GM23338 (cell line): ENCODE measurements around the gene ZSCAN4.

Source experiments
- CREB1 ChIP-seq: fragments of 250-450 bp; sonication (Bioruptor Pico); IDR thresholded peaks from 2 replicates; pipeline ENCODE4 v1.5.0; 2020; ENCODE audit warnings: low read depth, mild to moderate bottlenecking, moderate library complexity
- EZH2 ChIP-seq: fragments of 200-600 bp; sonication (generic); IDR thresholded peaks from one replicate; pipeline ENCODE4 v1.8.0; 2017; ENCODE audit warnings: antibody characterized with exemption, mild to moderate bottlenecking, low read depth; ENCODE audit not compliant: unreplicated experiment
- EZH2phosphoT487 ChIP-seq: fragments of 200-600 bp; sonication (generic); IDR thresholded peaks from one replicate; pipeline ENCODE4 v1.8.1; 2018; ENCODE audit warnings: antibody characterized with exemption; ENCODE audit not compliant: unreplicated experiment
- NANOG ChIP-seq: IDR thresholded peaks from 2 replicates; pipeline ENCODE4 v1.6.1; 2016; ENCODE audit warnings: antibody characterized with exemption, borderline replicate concordance
- POLR2AphosphoS5 ChIP-seq: IDR thresholded peaks from 2 replicates; pipeline ENCODE4 v1.6.1; 2016; ENCODE audit warnings: antibody characterized with exemption, low read depth
- TF ChIP-seq, protein P1 (sequence below), 2 experiments: fragments of 200-600 bp in 1 of 2; sonication (generic) in 1 of 2; conservative IDR thresholded peaks; 2 replicates each; pipeline versions ENCODE4 v1.5.1 to v1.6.1; 2016 to 2017; ENCODE audit warnings: antibody characterized with exemption in 2 of 2, low read depth in 2 of 2, mild to moderate bottlenecking in 2 of 2, moderate library complexity in 1 of 2
- TF ChIP-seq, protein P2 (sequence below): IDR thresholded peaks from one replicate; pipeline ENCODE4 v1.6.1; 2018; ENCODE audit warnings: antibody characterized with exemption; ENCODE audit not compliant: unreplicated experiment

DNA sequence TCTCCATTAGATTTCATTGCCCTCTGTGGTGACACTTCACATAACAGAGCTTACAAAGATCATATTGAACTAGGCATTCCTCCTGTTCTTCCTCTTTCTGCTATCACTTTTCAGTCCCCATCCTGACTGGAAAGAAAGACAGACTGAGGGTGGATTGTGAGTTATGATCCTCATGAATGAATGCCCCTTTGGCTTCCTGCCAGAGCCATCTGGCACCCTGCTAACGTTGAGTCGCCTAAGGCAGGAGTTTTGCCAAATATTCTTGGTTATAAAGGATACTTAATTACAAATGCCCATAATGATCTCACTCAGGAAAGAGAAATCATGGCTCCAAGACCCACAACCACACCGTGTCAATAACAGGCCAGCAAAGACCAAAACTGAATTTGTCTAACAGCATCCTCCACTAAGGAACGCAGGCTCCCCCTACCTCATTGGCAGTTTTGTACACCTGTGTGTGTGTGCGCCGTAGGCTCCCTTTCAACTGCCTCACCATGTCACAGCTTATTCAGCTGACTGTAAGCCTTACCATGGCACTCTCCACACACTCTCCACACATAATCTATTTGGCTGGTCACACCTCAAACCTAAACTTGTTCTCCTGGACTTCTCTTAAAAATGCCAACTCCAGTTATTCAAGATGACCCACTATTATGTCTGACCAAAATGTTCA lies 20.3 kb upstream of the ZSCAN4 start:
- TF ChIP-seq, protein P1, sequence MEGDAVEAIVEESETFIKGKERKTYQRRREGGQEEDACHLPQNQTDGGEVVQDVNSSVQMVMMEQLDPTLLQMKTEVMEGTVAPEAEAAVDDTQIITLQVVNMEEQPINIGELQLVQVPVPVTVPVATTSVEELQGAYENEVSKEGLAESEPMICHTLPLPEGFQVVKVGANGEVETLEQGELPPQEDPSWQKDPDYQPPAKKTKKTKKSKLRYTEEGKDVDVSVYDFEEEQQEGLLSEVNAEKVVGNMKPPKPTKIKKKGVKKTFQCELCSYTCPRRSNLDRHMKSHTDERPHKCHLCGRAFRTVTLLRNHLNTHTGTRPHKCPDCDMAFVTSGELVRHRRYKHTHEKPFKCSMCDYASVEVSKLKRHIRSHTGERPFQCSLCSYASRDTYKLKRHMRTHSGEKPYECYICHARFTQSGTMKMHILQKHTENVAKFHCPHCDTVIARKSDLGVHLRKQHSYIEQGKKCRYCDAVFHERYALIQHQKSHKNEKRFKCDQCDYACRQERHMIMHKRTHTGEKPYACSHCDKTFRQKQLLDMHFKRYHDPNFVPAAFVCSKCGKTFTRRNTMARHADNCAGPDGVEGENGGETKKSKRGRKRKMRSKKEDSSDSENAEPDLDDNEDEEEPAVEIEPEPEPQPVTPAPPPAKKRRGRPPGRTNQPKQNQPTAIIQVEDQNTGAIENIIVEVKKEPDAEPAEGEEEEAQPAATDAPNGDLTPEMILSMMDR (conservative IDR thresholded peaks at IDR 0.05; ENCODE audit: low read depth in 2 of 2): peak in 1 of 2 experiments; percentile 33; a peak in 1 of 4 replicates
- TF ChIP-seq EZH2phosphoT487: no peak
- no peak for TF ChIP-seq POLR2AphosphoS5
- no peak for TF ChIP-seq EZH2
- no peak for TF ChIP-seq NANOG
- TF ChIP-seq, protein P2, sequence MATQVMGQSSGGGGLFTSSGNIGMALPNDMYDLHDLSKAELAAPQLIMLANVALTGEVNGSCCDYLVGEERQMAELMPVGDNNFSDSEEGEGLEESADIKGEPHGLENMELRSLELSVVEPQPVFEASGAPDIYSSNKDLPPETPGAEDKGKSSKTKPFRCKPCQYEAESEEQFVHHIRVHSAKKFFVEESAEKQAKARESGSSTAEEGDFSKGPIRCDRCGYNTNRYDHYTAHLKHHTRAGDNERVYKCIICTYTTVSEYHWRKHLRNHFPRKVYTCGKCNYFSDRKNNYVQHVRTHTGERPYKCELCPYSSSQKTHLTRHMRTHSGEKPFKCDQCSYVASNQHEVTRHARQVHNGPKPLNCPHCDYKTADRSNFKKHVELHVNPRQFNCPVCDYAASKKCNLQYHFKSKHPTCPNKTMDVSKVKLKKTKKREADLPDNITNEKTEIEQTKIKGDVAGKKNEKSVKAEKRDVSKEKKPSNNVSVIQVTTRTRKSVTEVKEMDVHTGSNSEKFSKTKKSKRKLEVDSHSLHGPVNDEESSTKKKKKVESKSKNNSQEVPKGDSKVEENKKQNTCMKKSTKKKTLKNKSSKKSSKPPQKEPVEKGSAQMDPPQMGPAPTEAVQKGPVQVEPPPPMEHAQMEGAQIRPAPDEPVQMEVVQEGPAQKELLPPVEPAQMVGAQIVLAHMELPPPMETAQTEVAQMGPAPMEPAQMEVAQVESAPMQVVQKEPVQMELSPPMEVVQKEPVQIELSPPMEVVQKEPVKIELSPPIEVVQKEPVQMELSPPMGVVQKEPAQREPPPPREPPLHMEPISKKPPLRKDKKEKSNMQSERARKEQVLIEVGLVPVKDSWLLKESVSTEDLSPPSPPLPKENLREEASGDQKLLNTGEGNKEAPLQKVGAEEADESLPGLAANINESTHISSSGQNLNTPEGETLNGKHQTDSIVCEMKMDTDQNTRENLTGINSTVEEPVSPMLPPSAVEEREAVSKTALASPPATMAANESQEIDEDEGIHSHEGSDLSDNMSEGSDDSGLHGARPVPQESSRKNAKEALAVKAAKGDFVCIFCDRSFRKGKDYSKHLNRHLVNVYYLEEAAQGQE: no peak
- TF ChIP-seq CREB1 (CRISPR knock-in tag): no peak
